ENCODE results near the gene ELOVL5. TPM values are rescaled to one million over a fixed set of nuclear protein-coding genes. Genes with fewer than 3 reads are reported as not detected.

The ELOVL5 gene
- total RNA-seq, 4 donors from 2014 or later = 58.4 to 97.0 (median 69.7) TPM

DNA sequence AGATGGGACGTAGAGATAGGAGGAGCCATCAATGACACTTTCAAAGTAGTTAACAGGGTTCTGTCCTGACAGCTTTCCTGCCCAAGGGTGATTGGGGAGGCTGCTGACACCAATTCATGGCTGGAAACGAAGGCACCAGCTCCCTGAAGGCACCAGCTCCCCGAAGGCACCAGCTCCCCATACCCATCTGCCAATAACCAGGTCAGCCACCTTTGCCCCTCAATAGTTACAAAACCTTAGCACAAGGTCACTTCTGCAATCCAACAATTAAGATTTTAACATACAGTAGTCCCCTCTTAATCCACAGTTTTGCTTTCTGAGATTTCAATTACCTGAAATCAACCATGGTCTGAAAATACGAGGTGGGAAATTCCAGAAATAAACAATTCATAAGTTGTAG is 51.7 kb downstream of the ELOVL5 start:
- Histone ChIP-seq H3K36me3 (peaks cover 0 to 25% (median 0%) of the 10 kb centered on the region in 3 donors), H3K4me1 (peaks cover 0 to 42% (median 29%) of the 10 kb centered on the region in 4 donors), H3K27me3 (no peaks in the 10 kb centered on the region), H3K27ac (no peak overlapping the region), H3K4me3 (no peak overlapping the region), H3K9me3 (no peaks in the 10 kb centered on the region)
- no peak for DNase-seq (ENCODE audit: low spot score in 2 of 2)
- TF ChIP-seq, protein P1, sequence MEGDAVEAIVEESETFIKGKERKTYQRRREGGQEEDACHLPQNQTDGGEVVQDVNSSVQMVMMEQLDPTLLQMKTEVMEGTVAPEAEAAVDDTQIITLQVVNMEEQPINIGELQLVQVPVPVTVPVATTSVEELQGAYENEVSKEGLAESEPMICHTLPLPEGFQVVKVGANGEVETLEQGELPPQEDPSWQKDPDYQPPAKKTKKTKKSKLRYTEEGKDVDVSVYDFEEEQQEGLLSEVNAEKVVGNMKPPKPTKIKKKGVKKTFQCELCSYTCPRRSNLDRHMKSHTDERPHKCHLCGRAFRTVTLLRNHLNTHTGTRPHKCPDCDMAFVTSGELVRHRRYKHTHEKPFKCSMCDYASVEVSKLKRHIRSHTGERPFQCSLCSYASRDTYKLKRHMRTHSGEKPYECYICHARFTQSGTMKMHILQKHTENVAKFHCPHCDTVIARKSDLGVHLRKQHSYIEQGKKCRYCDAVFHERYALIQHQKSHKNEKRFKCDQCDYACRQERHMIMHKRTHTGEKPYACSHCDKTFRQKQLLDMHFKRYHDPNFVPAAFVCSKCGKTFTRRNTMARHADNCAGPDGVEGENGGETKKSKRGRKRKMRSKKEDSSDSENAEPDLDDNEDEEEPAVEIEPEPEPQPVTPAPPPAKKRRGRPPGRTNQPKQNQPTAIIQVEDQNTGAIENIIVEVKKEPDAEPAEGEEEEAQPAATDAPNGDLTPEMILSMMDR (IDR thresholded peaks at IDR 0.05) = no peak
- TF ChIP-seq POLR2A (IDR thresholded peaks at IDR 0.05) (no peak), EP300 (IDR thresholded peaks at IDR 0.05) (no peak)
- 68% methylated on average over 4 of the region's 4 CpGs for WGBS, 2 donors

DNA sequence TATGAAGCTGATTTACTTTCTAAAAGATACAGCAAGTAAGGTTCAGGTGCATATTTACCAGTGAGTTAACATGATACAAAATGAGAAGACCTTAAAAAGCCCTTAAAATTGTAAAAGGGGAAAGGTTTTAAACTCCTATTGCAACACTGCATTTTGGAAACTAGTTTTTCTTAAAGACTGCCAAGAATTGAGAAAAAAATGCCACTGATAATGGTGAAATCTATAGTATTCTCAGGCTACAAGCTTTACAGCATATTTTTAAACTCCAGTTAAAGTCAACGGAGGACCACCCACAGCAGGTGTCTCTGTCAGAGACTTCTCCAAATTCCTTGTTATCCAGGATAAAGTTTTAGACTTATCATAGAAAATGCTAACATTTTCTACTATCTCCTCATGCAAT is 53.6 kb downstream of the ELOVL5 start:
- no peak for DNase-seq (ENCODE audit: low spot score in 2 of 2)
- no peak overlapping the region for H3K27ac ChIP-seq
- H3K4me1 ChIP-seq = peaks cover 0 to 24% (median 11%) of the 10 kb centered on the region in 4 donors
- no peak overlapping the region for H3K4me3 ChIP-seq
- no peaks in the 10 kb centered on the region for H3K9me3 ChIP-seq
- H3K27me3 ChIP-seq = no peaks in the 10 kb centered on the region
- TF ChIP-seq, protein P1 (IDR thresholded peaks at IDR 0.05) = no peak
- TF ChIP-seq EP300 (IDR thresholded peaks at IDR 0.05) (no peak), POLR2A (IDR thresholded peaks at IDR 0.05) (no peak)
- H3K36me3 ChIP-seq = peaks cover 0 to 37% (median 0%) of the 10 kb centered on the region in 3 donors
- 81 to 88% methylated on average over 1 of the region's 1 CpG for WGBS, 2 donors

DNA sequence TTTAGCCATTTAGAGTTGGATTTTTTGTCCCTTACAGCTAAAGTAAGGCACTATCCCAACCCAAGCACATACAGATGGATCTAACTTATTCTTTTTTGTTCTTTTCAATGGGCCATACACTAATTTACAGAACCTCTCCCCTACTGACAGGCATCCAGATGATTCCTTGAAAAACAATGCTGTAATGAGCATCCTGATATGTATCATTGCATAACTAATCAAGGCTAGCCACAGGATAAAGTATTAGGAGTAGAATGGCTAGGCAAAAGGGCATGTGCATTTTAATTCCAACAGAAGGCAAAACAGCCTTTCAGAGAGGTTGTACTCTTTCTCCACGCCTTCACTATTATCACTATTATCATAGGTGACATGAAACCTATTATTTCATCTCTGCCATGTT is 54.1 kb downstream of the ELOVL5 start:
- no peak overlapping the region for H3K4me3 ChIP-seq
- peaks cover 0 to 18% (median 6%) of the 10 kb centered on the region in 4 donors for H3K4me1 ChIP-seq
- H3K9me3 ChIP-seq = no peaks in the 10 kb centered on the region
- TF ChIP-seq EP300 (IDR thresholded peaks at IDR 0.05) (no peak), POLR2A (IDR thresholded peaks at IDR 0.05) (no peak)
- TF ChIP-seq, protein P1 (IDR thresholded peaks at IDR 0.05) = no peak
- H3K36me3 ChIP-seq = peaks cover 0 to 42% (median 0%) of the 10 kb centered on the region in 3 donors
- 94 to 100% methylated on average over 1 of the region's 1 CpG for WGBS, 2 donors
- H3K27ac ChIP-seq = no peak overlapping the region
- DNase-seq (ENCODE audit: low spot score in 2 of 2) = no peak
- no peaks in the 10 kb centered on the region for H3K27me3 ChIP-seq

DNA sequence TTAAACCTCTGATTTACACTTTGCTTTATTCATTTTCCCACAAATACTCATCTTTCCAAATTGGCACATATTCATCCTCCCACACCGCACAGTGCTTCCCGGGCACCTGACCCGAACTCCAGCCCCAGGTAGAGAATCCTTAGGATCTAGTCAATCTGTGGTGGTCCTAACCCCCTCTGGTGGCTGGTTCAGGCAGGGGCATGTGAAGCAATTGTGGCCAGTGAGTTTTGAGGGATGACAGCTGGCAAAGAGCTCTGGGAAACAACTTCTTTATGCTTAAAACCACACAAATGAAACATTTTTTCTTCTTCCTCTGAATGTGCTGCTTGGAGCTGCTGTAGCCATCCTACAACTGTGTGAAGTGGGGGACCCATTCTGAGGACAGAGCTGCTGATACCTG is 54.7 kb downstream of the ELOVL5 start:
- H3K27me3 ChIP-seq = no peaks in the 10 kb centered on the region
- DNase-seq (ENCODE audit: low spot score in 2 of 2) = no peak
- no peak overlapping the region for H3K27ac ChIP-seq
- peaks cover 0 to 13% (median 2%) of the 10 kb centered on the region in 4 donors for H3K4me1 ChIP-seq
- H3K4me3 ChIP-seq = no peak overlapping the region
- H3K9me3 ChIP-seq = no peaks in the 10 kb centered on the region
- H3K36me3 ChIP-seq = peaks cover 0 to 45% (median 0%) of the 10 kb centered on the region in 3 donors
- TF ChIP-seq POLR2A (IDR thresholded peaks at IDR 0.05) = no peak
- TF ChIP-seq, protein P1 (IDR thresholded peaks at IDR 0.05) = peak in 4 of 5 experiments; percentile 17 to 59 (median 43)
- WGBS, 2 donors = 59 to 82% methylated on average over 3 of the region's 3 CpGs

DNA sequence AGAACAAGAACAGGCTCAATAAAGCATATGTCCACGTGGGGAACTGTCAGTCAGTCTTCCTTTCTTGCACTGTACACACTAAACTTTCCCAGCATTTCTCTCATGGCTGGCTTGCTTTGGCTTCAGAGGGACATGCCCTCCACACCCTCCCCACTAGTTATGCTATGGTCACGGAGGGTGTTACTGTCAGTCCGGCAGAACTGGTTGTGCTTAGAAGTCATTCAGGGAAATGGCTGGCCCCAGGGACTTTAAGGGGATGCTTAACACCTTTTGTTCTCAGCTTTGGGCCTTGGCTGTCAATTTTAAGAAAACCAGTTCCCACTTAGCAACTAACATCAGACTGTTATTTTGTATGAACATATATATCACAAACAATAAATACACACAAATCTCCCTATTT is 55.1 kb downstream of the ELOVL5 start:
- no peak for DNase-seq (ENCODE audit: low spot score in 2 of 2)
- no peak overlapping the region for H3K27ac ChIP-seq
- peaks cover 0 to 45% (median 0%) of the 10 kb centered on the region in 3 donors for H3K36me3 ChIP-seq
- H3K4me1 ChIP-seq = peaks cover 0 to 9% (median 2%) of the 10 kb centered on the region in 4 donors
- H3K4me3 ChIP-seq = no peak overlapping the region
- TF ChIP-seq EP300 (IDR thresholded peaks at IDR 0.05) (no peak), POLR2A (IDR thresholded peaks at IDR 0.05) (no peak)
- TF ChIP-seq, protein P1 (IDR thresholded peaks at IDR 0.05) = no peak
- no peaks in the 10 kb centered on the region for H3K9me3 ChIP-seq
- WGBS, 2 donors = 84 to 86% methylated on average over 3 of the region's 3 CpGs
- H3K27me3 ChIP-seq = no peaks in the 10 kb centered on the region
